ENCODE results near the gene POLE. TPM values are rescaled to one million over a fixed set of nuclear protein-coding genes. Genes with fewer than 3 reads are reported as not detected.

The POLE gene
- polyA plus RNA-seq, 1 of the 3 experiments (the other 2 are of a cell fraction): 20.1 TPM

DNA sequence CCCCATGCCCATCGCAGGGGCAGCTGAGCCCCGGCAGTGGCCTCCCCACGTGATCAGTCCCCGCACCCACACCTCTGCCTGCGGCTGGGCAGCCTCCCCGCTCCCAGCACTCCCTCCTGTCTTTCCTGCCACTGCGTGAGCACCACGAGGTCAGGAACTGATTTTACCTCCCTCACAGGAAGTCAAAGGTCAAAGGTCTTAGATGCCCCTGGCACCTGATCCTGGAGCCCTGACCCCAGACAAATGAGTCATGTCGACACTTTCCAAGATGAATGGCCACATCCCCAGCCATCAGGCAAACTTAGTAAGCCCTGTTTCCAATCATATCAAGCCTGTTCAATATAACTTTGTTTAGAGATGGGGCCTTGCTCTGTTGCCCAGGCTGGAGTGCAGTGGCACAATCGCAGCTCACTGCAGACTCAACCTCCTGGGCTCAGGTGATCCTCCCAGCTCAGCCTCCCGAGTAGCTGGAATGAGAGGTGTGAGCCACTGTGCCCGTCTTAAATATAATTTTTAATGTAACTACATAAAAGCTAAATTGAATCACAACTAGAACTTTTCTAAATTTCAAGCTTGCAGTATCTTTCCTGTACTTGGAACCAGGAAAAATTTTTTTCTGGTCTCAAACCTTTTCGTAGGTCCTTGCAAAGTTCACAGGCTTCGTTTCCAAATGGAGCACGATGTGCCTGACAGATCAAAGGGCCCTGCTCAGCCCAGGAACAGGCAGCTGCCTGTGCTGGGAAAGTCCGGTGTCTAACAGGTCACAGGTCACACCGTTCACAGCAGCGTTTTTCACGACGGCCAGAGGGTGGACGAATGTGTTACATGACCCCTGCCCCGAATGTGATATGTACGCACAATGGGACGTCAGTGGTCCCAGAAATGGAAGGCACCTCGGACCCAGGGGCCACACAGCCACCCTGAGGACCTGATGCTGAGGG lies 78.6 kb downstream of the POLE start:
- Histone ChIP-seq H3K4me3 (ENCODE audit: low read depth in 2 of 2, low read length in 1 of 2) (no peak overlapping the region), H3K9ac (no peak overlapping the region), H3F3A (replicated peaks; ENCODE audit: insufficient read depth) (peaks cover 6% of the 10 kb centered on the region), H3K27me3 (ENCODE audit: insufficient read depth) (peaks cover 77% of the 10 kb centered on the region), H3K4me2 (no peak overlapping the region), H2AFZ (ENCODE audit: low read depth) (no peak overlapping the region), H3K9me3 (no peaks in the 10 kb centered on the region), H4K20me1 (ENCODE audit: insufficient read depth) (no peaks in the 10 kb centered on the region), H3K27ac (ENCODE audit: low read depth in 2 of 2, low read length in 1 of 2) (no peak overlapping the region), H3K4me1 (ENCODE audit: control insufficient read depth in 1 of 2, insufficient read depth in 2 of 2, low read depth in 1 of 2, low read length in 1 of 2) (peaks cover 0 to 22% of the 10 kb centered on the region in 2 experiments; a peak in 1 of 4 replicates), H3K79me2 (ENCODE audit: insufficient read depth) (no peaks in the 10 kb centered on the region), H3K9me2 (no peaks in the 10 kb centered on the region), H3K36me3 (replicated peaks in 1 of 2; ENCODE audit: control insufficient read depth in 1 of 2, insufficient read depth in 2 of 2, low read length in 1 of 2) (no peaks in the 10 kb centered on the region)
- peak; percentile 34 for DNase-seq
- POLR2A ChIA-PET: no interaction called here
- TF ChIP-seq, protein P1, sequence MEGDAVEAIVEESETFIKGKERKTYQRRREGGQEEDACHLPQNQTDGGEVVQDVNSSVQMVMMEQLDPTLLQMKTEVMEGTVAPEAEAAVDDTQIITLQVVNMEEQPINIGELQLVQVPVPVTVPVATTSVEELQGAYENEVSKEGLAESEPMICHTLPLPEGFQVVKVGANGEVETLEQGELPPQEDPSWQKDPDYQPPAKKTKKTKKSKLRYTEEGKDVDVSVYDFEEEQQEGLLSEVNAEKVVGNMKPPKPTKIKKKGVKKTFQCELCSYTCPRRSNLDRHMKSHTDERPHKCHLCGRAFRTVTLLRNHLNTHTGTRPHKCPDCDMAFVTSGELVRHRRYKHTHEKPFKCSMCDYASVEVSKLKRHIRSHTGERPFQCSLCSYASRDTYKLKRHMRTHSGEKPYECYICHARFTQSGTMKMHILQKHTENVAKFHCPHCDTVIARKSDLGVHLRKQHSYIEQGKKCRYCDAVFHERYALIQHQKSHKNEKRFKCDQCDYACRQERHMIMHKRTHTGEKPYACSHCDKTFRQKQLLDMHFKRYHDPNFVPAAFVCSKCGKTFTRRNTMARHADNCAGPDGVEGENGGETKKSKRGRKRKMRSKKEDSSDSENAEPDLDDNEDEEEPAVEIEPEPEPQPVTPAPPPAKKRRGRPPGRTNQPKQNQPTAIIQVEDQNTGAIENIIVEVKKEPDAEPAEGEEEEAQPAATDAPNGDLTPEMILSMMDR (IDR thresholded peaks at IDR 0.05): no peak
- TF ChIP-seq, protein P2, sequence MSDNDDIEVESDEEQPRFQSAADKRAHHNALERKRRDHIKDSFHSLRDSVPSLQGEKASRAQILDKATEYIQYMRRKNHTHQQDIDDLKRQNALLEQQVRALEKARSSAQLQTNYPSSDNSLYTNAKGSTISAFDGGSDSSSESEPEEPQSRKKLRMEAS (IDR thresholded peaks at IDR 0.05; ENCODE audit: low read depth): no peak
- TF ChIP-seq FOSL2 (IDR thresholded peaks at IDR 0.05; ENCODE audit: borderline replicate concordance, low read depth) (no peak), SMC3 (IDR thresholded peaks at IDR 0.05; ENCODE audit: low read depth, low read length) (no peak), MXI1 (IDR thresholded peaks at IDR 0.05; ENCODE audit: low read depth, low read length) (no peak), YY1 (IDR thresholded peaks at IDR 0.05; ENCODE audit: low read depth) (no peak), FOXM1 (IDR thresholded peaks at IDR 0.05; ENCODE audit: low read depth) (no peak), GATA2 (CRISPR knock-in tag; IDR thresholded peaks at IDR 0.05) (no peak), SIN3A (IDR thresholded peaks at IDR 0.05; ENCODE audit: borderline replicate concordance, low read depth, low read length) (no peak), RAD21 (IDR thresholded peaks at IDR 0.05; ENCODE audit: low read length) (no peak), ELF1 (IDR thresholded peaks at IDR 0.05) (no peak), TCF12 (IDR thresholded peaks at IDR 0.05) (no peak), TEAD4 (IDR thresholded peaks at IDR 0.05; ENCODE audit: borderline replicate concordance, insufficient read depth) (no peak), JUND (IDR thresholded peaks at IDR 0.05) (no peak), CHD2 (IDR thresholded peaks at IDR 0.05; ENCODE audit: low read length, partially characterized antibody) (no peak), TAF1 (IDR thresholded peaks at IDR 0.05; ENCODE audit: borderline replicate concordance, low read depth, low read length) (no peak), RFX5 (IDR thresholded peaks at IDR 0.05; ENCODE audit: low read length) (no peak)
- TF ChIP-seq, protein P3, sequence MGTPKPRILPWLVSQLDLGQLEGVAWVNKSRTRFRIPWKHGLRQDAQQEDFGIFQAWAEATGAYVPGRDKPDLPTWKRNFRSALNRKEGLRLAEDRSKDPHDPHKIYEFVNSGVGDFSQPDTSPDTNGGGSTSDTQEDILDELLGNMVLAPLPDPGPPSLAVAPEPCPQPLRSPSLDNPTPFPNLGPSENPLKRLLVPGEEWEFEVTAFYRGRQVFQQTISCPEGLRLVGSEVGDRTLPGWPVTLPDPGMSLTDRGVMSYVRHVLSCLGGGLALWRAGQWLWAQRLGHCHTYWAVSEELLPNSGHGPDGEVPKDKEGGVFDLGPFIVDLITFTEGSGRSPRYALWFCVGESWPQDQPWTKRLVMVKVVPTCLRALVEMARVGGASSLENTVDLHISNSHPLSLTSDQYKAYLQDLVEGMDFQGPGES (IDR thresholded peaks at IDR 0.05; ENCODE audit: low read depth, low read length): no peak
- CTCF ChIA-PET: interaction anchor here (0.7 to 7.2 kb wide), 6 partner anchors 6 to 257 kb away, joined by 3 to 122 read pairs (median 10); no protein-coding TSS in a partner anchor
- WGBS (ENCODE audit: low lambda C conversion rate): 53% methylated on average over 22 of the region's 25 CpGs

All from SK-N-SH (cell line).